OCI-LY3 (cell line): ENCODE data around the gene PPDPF.

Experiments
- EZH2phosphoT487 ChIP-seq: fragments of 200-600 bp; shearing (Covaris generic); IDR thresholded peaks from 2 replicates; pipeline ENCODE4 v1.6.1; 2018; ENCODE audit warnings: antibody characterized with exemption, mixed run types, low read depth
- TF ChIP-seq, protein P1 (sequence below): fragments of 200-600, 300-600 bp; sonication (generic); IDR thresholded peaks from 2 replicates; pipeline ENCODE4 v1.5.1; 2014; ENCODE audit warnings: antibody characterized with exemption, low read length, low read depth

DNA sequence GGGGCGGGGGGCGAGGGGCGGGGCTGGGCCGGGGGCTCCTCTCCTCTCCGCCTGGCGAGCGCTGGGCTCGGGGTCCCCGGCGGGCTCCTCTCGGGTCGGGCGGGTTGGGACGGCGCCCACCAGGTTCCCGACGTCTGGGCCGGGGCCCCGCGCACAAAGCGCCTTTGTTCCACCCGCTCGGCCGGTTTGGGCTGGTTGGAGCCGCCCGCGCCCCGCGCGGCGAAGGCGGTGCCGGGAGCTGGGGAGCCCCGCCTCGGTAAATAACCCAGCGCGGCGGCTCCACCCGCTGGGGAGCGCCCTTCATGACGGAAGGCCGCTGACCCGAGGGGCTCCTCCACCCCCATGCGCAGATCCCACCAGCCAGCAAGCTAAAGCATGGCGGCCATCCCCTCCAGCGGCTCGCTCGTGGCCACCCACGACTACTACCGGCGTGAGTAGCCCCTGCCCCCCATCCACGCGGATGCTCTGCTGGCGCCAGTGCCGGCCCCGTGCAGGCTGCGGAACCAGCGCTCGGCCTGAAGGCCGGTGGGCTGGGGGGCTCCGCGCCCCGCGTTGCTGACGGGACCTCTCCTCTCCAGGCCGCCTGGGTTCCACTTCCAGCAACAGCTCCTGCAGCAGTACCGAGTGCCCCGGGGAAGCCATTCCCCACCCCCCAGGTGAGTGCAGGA, 503 bp downstream of the PPDPF start:
- TF ChIP-seq, protein P1, sequence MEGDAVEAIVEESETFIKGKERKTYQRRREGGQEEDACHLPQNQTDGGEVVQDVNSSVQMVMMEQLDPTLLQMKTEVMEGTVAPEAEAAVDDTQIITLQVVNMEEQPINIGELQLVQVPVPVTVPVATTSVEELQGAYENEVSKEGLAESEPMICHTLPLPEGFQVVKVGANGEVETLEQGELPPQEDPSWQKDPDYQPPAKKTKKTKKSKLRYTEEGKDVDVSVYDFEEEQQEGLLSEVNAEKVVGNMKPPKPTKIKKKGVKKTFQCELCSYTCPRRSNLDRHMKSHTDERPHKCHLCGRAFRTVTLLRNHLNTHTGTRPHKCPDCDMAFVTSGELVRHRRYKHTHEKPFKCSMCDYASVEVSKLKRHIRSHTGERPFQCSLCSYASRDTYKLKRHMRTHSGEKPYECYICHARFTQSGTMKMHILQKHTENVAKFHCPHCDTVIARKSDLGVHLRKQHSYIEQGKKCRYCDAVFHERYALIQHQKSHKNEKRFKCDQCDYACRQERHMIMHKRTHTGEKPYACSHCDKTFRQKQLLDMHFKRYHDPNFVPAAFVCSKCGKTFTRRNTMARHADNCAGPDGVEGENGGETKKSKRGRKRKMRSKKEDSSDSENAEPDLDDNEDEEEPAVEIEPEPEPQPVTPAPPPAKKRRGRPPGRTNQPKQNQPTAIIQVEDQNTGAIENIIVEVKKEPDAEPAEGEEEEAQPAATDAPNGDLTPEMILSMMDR: no peak
- TF ChIP-seq EZH2phosphoT487: no peak
